ENCODE measurements around the gene SUMO2. TPM values are rescaled to one million over a fixed set of nuclear protein-coding genes. Genes with fewer than 3 reads are reported as not detected.
A peak's percentile ranks its signal among the peaks of the same experiment; 100 is the strongest.

The SUMO2 gene
- total RNA-seq, 4 donors from 2014 or later: 61.9 to 100 (median 82.1) TPM

DNA sequence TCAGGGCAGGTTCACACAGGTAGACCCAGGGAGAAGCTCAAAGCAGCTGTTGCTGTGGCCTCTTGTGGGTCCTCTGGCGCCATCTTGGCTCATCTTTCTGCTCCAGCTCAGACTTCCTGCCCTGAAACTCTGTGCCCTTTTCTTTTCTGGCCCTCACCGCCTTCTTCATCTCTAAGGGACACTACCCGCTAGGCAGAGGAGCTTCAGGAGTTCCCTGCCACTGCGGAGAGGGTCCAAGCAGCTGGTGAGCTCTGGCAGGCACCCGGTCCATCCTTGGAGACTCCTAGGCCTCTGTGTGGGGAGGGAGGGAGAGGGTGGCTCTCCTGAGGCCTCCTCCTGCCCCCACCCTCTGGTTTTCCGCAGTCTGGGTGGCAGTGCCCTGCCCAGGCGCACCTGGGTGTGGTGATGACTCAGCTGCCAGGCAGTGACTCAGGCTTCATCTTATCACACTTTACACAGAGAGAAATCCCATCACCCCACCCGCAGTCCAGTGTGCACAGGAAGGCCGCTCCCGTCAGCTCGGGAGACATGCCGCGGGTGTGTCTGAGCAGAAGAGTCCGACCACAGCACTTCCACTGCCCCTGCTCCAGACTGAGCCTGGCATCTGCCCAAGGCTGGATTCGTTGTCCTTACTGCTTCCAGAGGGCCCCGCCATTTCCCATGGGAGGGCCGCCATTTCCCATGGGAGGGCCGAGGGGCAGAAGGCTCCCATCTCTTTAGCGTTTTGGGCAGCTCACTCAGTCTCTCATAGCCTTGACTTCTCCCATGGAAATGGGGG is 58.5 kb downstream of the SUMO2 start:
- DNase-seq: no peak
- Histone ChIP-seq H3K4me1 (peaks cover 0 to 21% of the 10 kb centered on the region in 2 donors), H3K36me3 (no peaks in the 10 kb centered on the region), H3K4me3 (replicated peaks in 1 of 3) (no peak overlapping the region), H3K27me3 (no peaks in the 10 kb centered on the region), H3K27ac (peak overlapping the region in 2 of 3 donors; percentile 31 to 41), H3K9me3 (no peaks in the 10 kb centered on the region)
- WGBS, 2 donors: 85 to 87% methylated on average over 8 to 13 of the region's 19 CpGs
- TF ChIP-seq, protein P1, sequence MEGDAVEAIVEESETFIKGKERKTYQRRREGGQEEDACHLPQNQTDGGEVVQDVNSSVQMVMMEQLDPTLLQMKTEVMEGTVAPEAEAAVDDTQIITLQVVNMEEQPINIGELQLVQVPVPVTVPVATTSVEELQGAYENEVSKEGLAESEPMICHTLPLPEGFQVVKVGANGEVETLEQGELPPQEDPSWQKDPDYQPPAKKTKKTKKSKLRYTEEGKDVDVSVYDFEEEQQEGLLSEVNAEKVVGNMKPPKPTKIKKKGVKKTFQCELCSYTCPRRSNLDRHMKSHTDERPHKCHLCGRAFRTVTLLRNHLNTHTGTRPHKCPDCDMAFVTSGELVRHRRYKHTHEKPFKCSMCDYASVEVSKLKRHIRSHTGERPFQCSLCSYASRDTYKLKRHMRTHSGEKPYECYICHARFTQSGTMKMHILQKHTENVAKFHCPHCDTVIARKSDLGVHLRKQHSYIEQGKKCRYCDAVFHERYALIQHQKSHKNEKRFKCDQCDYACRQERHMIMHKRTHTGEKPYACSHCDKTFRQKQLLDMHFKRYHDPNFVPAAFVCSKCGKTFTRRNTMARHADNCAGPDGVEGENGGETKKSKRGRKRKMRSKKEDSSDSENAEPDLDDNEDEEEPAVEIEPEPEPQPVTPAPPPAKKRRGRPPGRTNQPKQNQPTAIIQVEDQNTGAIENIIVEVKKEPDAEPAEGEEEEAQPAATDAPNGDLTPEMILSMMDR (IDR thresholded peaks at IDR 0.05): no peak
- TF ChIP-seq POLR2A (IDR thresholded peaks at IDR 0.05): no peak
- intact Hi-C loops (cut with DNase I): no loop called here

DNA sequence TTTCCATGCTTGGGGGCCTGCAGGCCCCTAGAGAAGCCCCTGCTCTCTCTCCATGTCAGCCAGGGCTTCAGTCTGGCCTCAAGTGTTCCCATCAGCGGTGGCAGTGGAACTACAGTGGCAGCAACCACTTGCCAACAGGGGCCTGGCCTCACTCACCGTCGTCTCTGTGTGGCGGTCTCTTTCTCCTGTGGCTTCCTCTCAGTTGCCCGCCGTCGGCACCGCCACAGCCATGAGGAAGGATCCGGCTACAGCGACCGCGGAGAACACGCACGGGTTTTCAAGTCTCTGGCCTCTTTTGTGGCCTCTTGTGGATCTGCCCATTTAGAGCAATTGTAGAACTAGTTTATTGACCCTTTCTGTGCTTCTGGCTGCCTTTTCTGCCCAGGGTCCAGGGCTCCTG is 64.5 kb downstream of the SUMO2 start:
- TF ChIP-seq, protein P1 (IDR thresholded peaks at IDR 0.05): no peak
- no peak for TF ChIP-seq POLR2A (IDR thresholded peaks at IDR 0.05)
- Histone ChIP-seq H3K4me1 (peaks cover 4 to 26% of the 10 kb centered on the region in 2 donors), H3K9me3 (no peaks in the 10 kb centered on the region), H3K27ac (no peak overlapping the region), H3K4me3 (replicated peaks in 1 of 3) (no peak overlapping the region), H3K27me3 (no peaks in the 10 kb centered on the region), H3K36me3 (no peaks in the 10 kb centered on the region)
- DNase-seq: no peak
- intact Hi-C loops (cut with DNase I): no loop called here
- 90 to 91% methylated on average over 14 of the region's 14 CpGs for WGBS, 2 donors

DNA sequence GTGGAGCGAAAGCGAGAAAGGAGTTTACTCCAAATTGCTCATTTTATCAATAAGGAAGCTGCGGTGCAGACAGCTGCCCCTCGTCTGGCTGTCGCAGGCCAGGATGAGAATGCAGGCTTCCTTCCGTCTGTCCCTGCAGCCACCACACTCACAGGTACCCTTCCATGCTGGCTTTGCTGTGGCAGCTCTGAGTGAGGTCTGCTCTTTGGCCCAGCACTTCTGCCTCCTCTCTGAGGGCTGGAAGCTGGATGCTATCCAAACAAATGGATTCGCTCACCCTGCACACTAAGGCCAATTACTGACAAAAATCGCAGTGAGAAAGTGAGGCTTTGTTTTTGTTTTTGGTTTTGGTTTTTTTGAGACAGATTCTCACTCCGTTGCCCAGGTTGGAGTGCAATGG is 66.0 kb downstream of the SUMO2 start:
- no peaks in the 10 kb centered on the region for H3K9me3 ChIP-seq
- no peaks in the 10 kb centered on the region for H3K27me3 ChIP-seq
- DNase-seq: peak; percentile 24 to 36
- TF ChIP-seq, protein P1 (IDR thresholded peaks at IDR 0.05): no peak
- no peak for TF ChIP-seq POLR2A (IDR thresholded peaks at IDR 0.05)
- H3K4me3 ChIP-seq (replicated peaks in 1 of 3): no peak overlapping the region
- no peak overlapping the region for H3K27ac ChIP-seq
- 66 to 71% methylated on average over 9 of the region's 9 CpGs for WGBS, 2 donors
- H3K36me3 ChIP-seq: no peaks in the 10 kb centered on the region
- H3K4me1 ChIP-seq: peaks cover 4 to 30% of the 10 kb centered on the region in 2 donors
- intact Hi-C loops (cut with DNase I): no loop called here

Small RNA genes within 50 kb of the gene (small RNA-seq; reads per million reads assigned to genes)
- not detected for gene RF00019

Other genes starting within 250 kb of the SUMO2 start
- not detected for gene OTOP3, start 247.1 kb downstream of the SUMO2 start, total RNA-seq
- 10 to 100 TPM; 19.4 to 27.4 (median 21.3) TPM for gene HID1, start 210.2 kb downstream of the SUMO2 start, total RNA-seq
- 1 to 10 TPM; 2.6 to 9.8 (median 4.2) TPM for gene CDR2L, start 195.3 kb downstream of the SUMO2 start, total RNA-seq
- gene MRPL58, start 170.3 kb downstream of the SUMO2 start, total RNA-seq: 10 to 100 TPM; 37.8 to 55.1 (median 49.7) TPM
- gene ATP5PD, start 136.0 kb downstream of the SUMO2 start, total RNA-seq: 100 to 1,000 TPM; 172 to 408 (median 330) TPM
- gene KCTD2, start 135.7 kb downstream of the SUMO2 start, total RNA-seq: 10 to 100 TPM; 33.6 to 48.6 (median 41.7) TPM
- 10 to 100 TPM; 24.1 to 40.3 (median 27.6) TPM for gene SLC16A5, start 95.0 kb downstream of the SUMO2 start, total RNA-seq
- 10 to 100 TPM in 2 of 4 donors, 1 to 10 TPM in 2; 8.7 to 13.1 (median 10.5) TPM for gene ARMC7, start 73.0 kb downstream of the SUMO2 start, total RNA-seq
- gene NT5C, start 51.2 kb downstream of the SUMO2 start, total RNA-seq: 100 to 1,000 TPM in 3 of 4 donors, 10 to 100 TPM in 1; 84.7 to 203 (median 107) TPM
- 10 to 100 TPM; 15.1 to 23.4 (median 17.7) TPM for gene JPT1, start 28.4 kb downstream of the SUMO2 start, total RNA-seq
- 10 to 100 TPM; 24.7 to 31.7 (median 27.1) TPM for gene NUP85, start 22.7 kb upstream of the SUMO2 start, total RNA-seq
- 10 to 100 TPM; 22.5 to 38.4 (median 24.1) TPM for gene GGA3, start 78.6 kb upstream of the SUMO2 start, total RNA-seq
- 10 to 100 TPM; 29.9 to 59.4 (median 41.0) TPM for gene MRPS7, start 78.9 kb upstream of the SUMO2 start, total RNA-seq
- gene MIF4GD, start 88.3 kb upstream of the SUMO2 start, total RNA-seq: 10 to 100 TPM; 17.7 to 31.1 (median 23.0) TPM
- gene SLC25A19, start 106.5 kb upstream of the SUMO2 start, total RNA-seq: 10 to 100 TPM in 3 of 4 donors, 1 to 10 TPM in 1; 2.1 to 14.3 (median 12.7) TPM
- 100 to 1,000 TPM in 2 of 4 donors, 10 to 100 TPM in 2; 65.8 to 101 (median 97.3) TPM for gene GRB2, start 222.7 kb upstream of the SUMO2 start, total RNA-seq